GM12865 (cell line): ENCODE data around the gene GRAP2.

ENCODE experiments used
- DNase-seq: peaks from one replicate; pipeline ENCODE4 v3.0.0; 2010; ENCODE audit warnings: low read depth
- H3K4me3 ChIP-seq: 2 replicates; pipeline ENCODE4 v1.5.1; 2011; ENCODE audit warnings: mild to moderate bottlenecking, low read depth, low read length, control low read depth
- CTCF ChIP-seq: IDR thresholded peaks from 2 replicates; pipeline ENCODE4 v1.5.1; 2011; ENCODE audit warnings: low read length, control low read depth, low read depth, inconsistent platforms; ENCODE audit not compliant: insufficient read depth; ENCODE audit errors: missing control alignments

Gene GRAP2

GRCh38 chr22:39938509-39939111, 37.7 kb downstream of the GRAP2 start:
- DNase-seq: no peak
- no peak overlapping the region for H3K4me3 ChIP-seq
- no peak for TF ChIP-seq CTCF

DNA sequence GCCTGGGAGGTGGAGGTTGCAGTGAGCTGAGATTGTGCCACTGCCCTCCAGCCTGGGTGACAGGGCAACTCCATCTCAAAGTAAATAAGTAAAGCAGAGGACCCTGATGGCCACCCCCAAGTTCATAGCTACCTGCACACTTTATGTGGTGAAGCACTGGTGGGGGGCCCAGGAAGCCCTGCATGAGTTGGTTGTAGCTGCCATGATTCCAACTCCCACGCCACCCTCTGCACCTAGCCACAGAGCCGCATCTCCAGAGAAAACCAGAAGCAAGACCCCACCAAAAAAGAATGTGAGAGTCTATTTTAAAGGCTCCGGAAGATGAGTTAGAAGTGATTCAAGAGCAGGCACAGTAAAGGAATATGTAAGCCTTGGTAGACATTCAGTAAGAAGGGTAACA, 38.9 kb downstream of the GRAP2 start:
- H3K4me3 ChIP-seq: no peak overlapping the region
- TF ChIP-seq CTCF: no peak
- no peak for DNase-seq

DNA sequence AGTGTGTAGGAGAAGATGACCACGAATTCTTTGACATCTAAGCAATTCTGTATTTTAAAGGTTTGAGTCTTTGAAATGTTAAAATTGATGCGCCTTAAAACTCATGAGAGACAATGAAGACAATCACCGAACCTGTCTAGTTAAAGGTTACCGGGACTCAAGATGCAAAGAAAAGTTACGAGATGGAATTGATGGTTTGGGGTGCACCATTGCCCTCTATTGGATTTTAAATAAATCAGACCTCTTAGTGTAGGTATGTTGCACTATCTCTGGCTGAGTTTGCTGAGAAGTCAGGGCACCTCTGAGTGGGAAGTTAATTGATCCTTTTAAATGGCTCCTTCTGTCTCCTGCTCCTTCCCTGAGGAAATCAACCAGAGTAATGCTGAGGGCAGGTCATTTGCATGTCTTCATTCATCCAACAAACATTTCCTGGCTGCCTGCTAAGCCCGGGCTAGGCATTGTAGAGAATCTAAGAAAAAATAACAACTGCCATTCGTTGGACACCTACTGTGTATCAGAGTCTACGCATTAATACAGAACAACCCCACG, 39.9 kb downstream of the GRAP2 start:
- H3K4me3 ChIP-seq: no peak overlapping the region
- TF ChIP-seq CTCF: no peak
- DNase-seq: peak; percentile 38

DNA sequence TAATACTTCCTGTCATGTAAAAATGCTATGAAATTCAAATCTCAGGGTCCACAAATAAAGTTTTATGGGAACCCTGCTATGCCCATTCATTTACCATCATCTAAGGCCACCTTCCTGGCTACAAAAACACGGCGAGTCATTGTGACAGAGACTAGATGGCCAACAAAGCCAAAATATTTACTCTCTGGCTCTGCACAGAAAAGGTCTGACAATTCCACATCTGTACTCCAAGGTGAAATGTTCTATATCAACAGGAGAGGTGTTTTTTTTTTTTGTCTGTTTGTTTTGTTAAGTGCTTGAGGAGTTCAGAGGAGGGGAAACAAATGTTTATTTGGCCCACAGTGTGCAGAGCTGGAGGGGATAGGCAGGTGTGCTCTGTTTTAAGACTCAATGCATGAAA, 40.7 kb downstream of the GRAP2 start:
- H3K4me3 ChIP-seq: no peak overlapping the region
- DNase-seq: no peak
- no peak for TF ChIP-seq CTCF

DNA sequence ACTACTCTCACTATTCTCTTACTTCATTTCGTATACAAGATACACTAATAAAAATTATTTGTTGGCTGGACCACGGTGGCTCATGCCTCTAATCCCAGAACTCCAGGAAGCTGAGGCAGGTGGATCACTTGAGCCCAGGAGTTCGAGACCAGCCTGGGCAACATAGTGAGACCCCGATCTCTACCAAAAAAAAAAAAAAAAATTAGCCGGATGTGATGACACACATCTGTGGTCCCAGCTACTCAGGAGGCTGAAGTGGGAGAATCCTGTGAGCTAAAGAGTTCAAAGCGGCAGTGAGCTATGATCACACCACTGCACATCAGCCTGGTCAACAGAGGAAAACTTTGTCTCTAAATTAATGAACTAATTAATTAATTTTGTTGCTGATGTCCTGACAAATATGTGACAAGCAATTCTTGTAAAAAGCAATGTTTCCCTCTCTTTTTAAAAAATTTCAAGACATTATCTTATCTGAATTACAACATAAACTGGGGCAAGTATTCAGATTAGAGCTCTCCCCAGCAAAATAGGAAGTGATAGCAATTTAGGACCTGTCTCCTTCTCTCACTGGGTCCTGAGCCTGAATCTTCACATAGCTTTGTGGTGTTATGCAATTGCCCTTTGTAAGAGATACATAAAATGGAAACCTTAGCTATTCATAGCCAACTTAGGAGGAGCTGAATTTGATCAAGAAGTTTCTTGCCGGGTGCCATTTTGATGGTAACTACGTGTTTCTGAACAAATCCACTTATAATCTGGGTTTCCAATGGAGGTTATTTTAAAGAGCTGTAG, 41.8 kb downstream of the GRAP2 start:
- H3K4me3 ChIP-seq: no peak overlapping the region
- TF ChIP-seq CTCF: no peak
- DNase-seq: no peak

DNA sequence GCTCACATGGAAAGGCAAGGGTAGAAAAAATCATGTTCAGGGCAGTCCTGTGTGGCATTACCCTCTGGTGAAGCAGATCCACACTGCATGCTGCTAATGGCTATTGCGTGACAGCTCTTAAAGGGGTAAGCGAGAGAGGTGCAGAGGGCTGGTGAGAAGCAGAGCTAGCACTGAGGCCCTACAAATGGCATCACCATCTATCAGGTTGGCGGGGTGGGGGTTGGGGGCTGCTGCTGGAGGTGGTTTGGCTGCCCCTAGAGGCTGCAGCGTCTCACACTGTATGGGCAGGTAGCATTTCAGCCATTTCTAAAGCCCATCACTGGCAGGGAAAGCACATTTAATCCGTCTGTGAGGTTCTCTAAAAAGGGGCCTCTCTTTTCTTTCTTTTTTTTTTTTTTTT, 42.5 kb downstream of the GRAP2 start:
- DNase-seq: peak; percentile 32
- peak; percentile 20 for TF ChIP-seq CTCF
- H3K4me3 ChIP-seq: no peak overlapping the region
